CD4-positive, alpha-beta T cell treated with Interleukin-15 for 1 hour (primary cell): Measurements from ENCODE around the gene MRPL24.

Experiments used
- DNase-seq: peaks from one replicate; pipeline ENCODE4 v3.0.0-alpha.2; 2020

The MRPL24 gene

GRCh38 chr1:156709757-156710489, 31.0 kb downstream of the MRPL24 start:
- no peak for DNase-seq

GRCh38 chr1:156709031-156709430, 31.9 kb downstream of the MRPL24 start:
- DNase-seq: no peak

GRCh38 chr1:156708218-156708661, 32.6 kb downstream of the MRPL24 start:
- no peak for DNase-seq

GRCh38 chr1:156707417-156708217, 33.3 kb downstream of the MRPL24 start:
- DNase-seq: no peak

GRCh38 chr1:156706657-156707416, 34.1 kb downstream of the MRPL24 start:
- no peak for DNase-seq

GRCh38 chr1:156705918-156706656, 34.8 kb downstream of the MRPL24 start:
- peak; percentile 63 for DNase-seq

- DNase-seq: peak; percentile 40
Observed at GRCh38 chr1:156705321-156705917, 35.5 kb downstream of the MRPL24 start, which contains the start of gene CRABP2. Gene CRABP2 (minus strand): TSS chr1:156705583. CDS start chr1:156705446, 137 bp downstream.

GRCh38 chr1:156704930-156705320, 36.0 kb downstream of the MRPL24 start:
- DNase-seq: no peak

- DNase-seq: no peak
Observed at GRCh38 chr1:156704166-156704711, 36.6 kb downstream of the MRPL24 start.

- no peak for DNase-seq
Observed at GRCh38 chr1:156703741-156704140, 37.1 kb downstream of the MRPL24 start.

- DNase-seq: no peak
Observed at GRCh38 chr1:156703336-156703735, 37.6 kb downstream of the MRPL24 start.

GRCh38 chr1:156700736-156701531, 40.0 kb downstream of the MRPL24 start:
- DNase-seq: no peak

GRCh38 chr1:156698995-156699394, 41.9 kb downstream of the MRPL24 start:
- no peak for DNase-seq

GRCh38 chr1:156697481-156697880, 43.4 kb downstream of the MRPL24 start:
- no peak for DNase-seq

GRCh38 chr1:156696755-156697154, 44.1 kb downstream of the MRPL24 start:
- DNase-seq: no peak

GRCh38 chr1:156694690-156694962, 46.3 kb downstream of the MRPL24 start:
- DNase-seq: no peak

- no peak for DNase-seq
Observed at GRCh38 chr1:156693848-156694689, 46.8 kb downstream of the MRPL24 start.

- DNase-seq: no peak
Observed at GRCh38 chr1:156692925-156693847, 47.7 kb downstream of the MRPL24 start.

- DNase-seq: no peak
Observed at GRCh38 chr1:156692441-156692924, 48.4 kb downstream of the MRPL24 start.
